Islet of Langerhans (tissue), 1 donor: Measurements from ENCODE around the gene SHQ1.

ENCODE experiments used
- FAIRE-seq: peaks from one replicate; lab custom pipeline; 2011; peaks lifted over from hg19 to GRCh38; lab: Jason Lieb, UNC

Gene SHQ1

GRCh38 chr3:72847751-72848702 is at the start of gene SHQ1:
TSS of gene SHQ1 (minus strand) at chr3:72848445. CDS start at chr3:72848340, 105 bp downstream.
- FAIRE-seq: peak; percentile 53

GRCh38 chr3:72897758-72898007 is 49.4 kb upstream of the SHQ1 start:
- no peak for FAIRE-seq

- FAIRE-seq: no peak
Measured at GRCh38 chr3:72896996-72897757, 48.9 kb upstream of the SHQ1 start.

- no peak for FAIRE-seq
Measured at GRCh38 chr3:72894976-72895552, 46.8 kb upstream of the SHQ1 start.

- no peak for FAIRE-seq
Measured at GRCh38 chr3:72892870-72893269, 44.6 kb upstream of the SHQ1 start.

GRCh38 chr3:72892081-72892775 is 44.0 kb upstream of the SHQ1 start:
- no peak for FAIRE-seq

GRCh38 chr3:72891053-72891855 is 43.0 kb upstream of the SHQ1 start:
- FAIRE-seq: no peak

- FAIRE-seq: no peak
Measured at GRCh38 chr3:72890166-72890925, 42.1 kb upstream of the SHQ1 start.

- FAIRE-seq: no peak
Measured at GRCh38 chr3:72889310-72890165, 41.3 kb upstream of the SHQ1 start.

- FAIRE-seq: no peak
Measured at GRCh38 chr3:72888546-72889309, 40.5 kb upstream of the SHQ1 start.

GRCh38 chr3:72887705-72888545 is 39.7 kb upstream of the SHQ1 start, which contains the start of gene GXYLT2:
TSS of gene GXYLT2 (plus strand) at chr3:72888046. CDS start at chr3:72888234, 188 bp downstream.
- FAIRE-seq: no peak

GRCh38 chr3:72887343-72887704 is 39.1 kb upstream of the SHQ1 start:
- no peak for FAIRE-seq

- FAIRE-seq: no peak
Measured at GRCh38 chr3:72872183-72872582, 23.9 kb upstream of the SHQ1 start.

GRCh38 chr3:72862314-72863090 is 14.3 kb upstream of the SHQ1 start:
- FAIRE-seq: no peak

- no peak for FAIRE-seq
Measured at GRCh38 chr3:72860846-72861245, 12.6 kb upstream of the SHQ1 start.

- no peak for FAIRE-seq
Measured at GRCh38 chr3:72860053-72860452, 11.8 kb upstream of the SHQ1 start.

GRCh38 chr3:72855001-72855400 is 6.8 kb upstream of the SHQ1 start:
- FAIRE-seq: no peak
